Measurements from ENCODE around the gene DMXL1.
A peak's percentile ranks its signal among the peaks of the same experiment; 100 is the strongest.

Gene DMXL1

GRCh38 chr5:119290161-119290569 lies 219.3 kb downstream of the DMXL1 start:
- H3K4me1 ChIP-seq (ENCODE audit: low read length): peaks cover 36% of the 10 kb centered on the region
- no peaks in the 10 kb centered on the region for H3K9me2 ChIP-seq (replicated peaks; ENCODE audit: insufficient read depth, low read length)
- no peaks in the 10 kb centered on the region for H3K36me3 ChIP-seq (replicated peaks; ENCODE audit: insufficient read depth, low read length)
- TF ChIP-seq CTCF (IDR thresholded peaks at IDR 0.05; ENCODE audit: low read length) (no peak), EZH2 (optimal IDR thresholded peaks at IDR 0.05; ENCODE audit: low read depth, low read length) (no peak), EZH2phosphoT487 (IDR thresholded peaks at IDR 0.05; ENCODE audit: low read length) (no peak)
- H3K79me2 ChIP-seq (ENCODE audit: low read length): peaks cover 53% of the 10 kb centered on the region
- no peak overlapping the region for H3K4me3 ChIP-seq (ENCODE audit: low read length)
- no peak overlapping the region for H3K27ac ChIP-seq (ENCODE audit: low read length)
- H3F3A ChIP-seq (ENCODE audit: insufficient read depth, low read length): no peaks in the 10 kb centered on the region
- no peak overlapping the region for H2AFZ ChIP-seq (ENCODE audit: low read length)
- no peaks in the 10 kb centered on the region for H3K27me3 ChIP-seq (replicated peaks; ENCODE audit: insufficient read depth, low read length)
- no peak overlapping the region for H3K9ac ChIP-seq (ENCODE audit: low read length)
- peak; percentile 37 for DNase-seq
- no peak overlapping the region for H3K4me2 ChIP-seq (ENCODE audit: low read depth, low read length)
- H3K9me3 ChIP-seq (replicated peaks; ENCODE audit: insufficient read depth, low read length): no peaks in the 10 kb centered on the region
- no peaks in the 10 kb centered on the region for H4K20me1 ChIP-seq (ENCODE audit: insufficient read depth, low read length)

- Histone ChIP-seq H3F3A (ENCODE audit: insufficient read depth, low read length) (no peaks in the 10 kb centered on the region), H2AFZ (ENCODE audit: low read length) (no peak overlapping the region), H3K4me2 (ENCODE audit: low read depth, low read length) (no peak overlapping the region), H3K27me3 (replicated peaks; ENCODE audit: insufficient read depth, low read length) (no peaks in the 10 kb centered on the region), H3K27ac (ENCODE audit: low read length) (no peak overlapping the region), H3K9me3 (replicated peaks; ENCODE audit: insufficient read depth, low read length) (no peaks in the 10 kb centered on the region), H3K79me2 (ENCODE audit: low read length) (peaks cover 52% of the 10 kb centered on the region), H3K4me1 (ENCODE audit: low read length) (peaks cover 36% of the 10 kb centered on the region), H3K36me3 (replicated peaks; ENCODE audit: insufficient read depth, low read length) (no peaks in the 10 kb centered on the region), H4K20me1 (ENCODE audit: insufficient read depth, low read length) (no peaks in the 10 kb centered on the region), H3K4me3 (ENCODE audit: low read length) (no peak overlapping the region), H3K9me2 (replicated peaks; ENCODE audit: insufficient read depth, low read length) (no peaks in the 10 kb centered on the region), H3K9ac (ENCODE audit: low read length) (no peak overlapping the region)
- no peak for DNase-seq
- TF ChIP-seq EZH2phosphoT487 (IDR thresholded peaks at IDR 0.05; ENCODE audit: low read length) (no peak), CTCF (IDR thresholded peaks at IDR 0.05; ENCODE audit: low read length) (no peak), EZH2 (optimal IDR thresholded peaks at IDR 0.05; ENCODE audit: low read depth, low read length) (no peak)
These were observed 219.7 kb downstream of the DMXL1 start for GRCh38 chr5:119290607-119291006.

- Histone ChIP-seq H3K4me1 (ENCODE audit: low read length) (peaks cover 36% of the 10 kb centered on the region), H2AFZ (ENCODE audit: low read length) (no peak overlapping the region), H3F3A (ENCODE audit: insufficient read depth, low read length) (no peaks in the 10 kb centered on the region), H3K9ac (ENCODE audit: low read length) (no peak overlapping the region), H3K27me3 (replicated peaks; ENCODE audit: insufficient read depth, low read length) (no peaks in the 10 kb centered on the region), H3K9me2 (replicated peaks; ENCODE audit: insufficient read depth, low read length) (no peaks in the 10 kb centered on the region), H4K20me1 (ENCODE audit: insufficient read depth, low read length) (no peaks in the 10 kb centered on the region), H3K9me3 (replicated peaks; ENCODE audit: insufficient read depth, low read length) (no peaks in the 10 kb centered on the region), H3K4me3 (ENCODE audit: low read length) (no peak overlapping the region), H3K36me3 (replicated peaks; ENCODE audit: insufficient read depth, low read length) (no peaks in the 10 kb centered on the region), H3K27ac (ENCODE audit: low read length) (no peak overlapping the region), H3K79me2 (ENCODE audit: low read length) (peaks cover 52% of the 10 kb centered on the region), H3K4me2 (ENCODE audit: low read depth, low read length) (no peak overlapping the region)
- TF ChIP-seq EZH2 (optimal IDR thresholded peaks at IDR 0.05; ENCODE audit: low read depth, low read length) (no peak), EZH2phosphoT487 (IDR thresholded peaks at IDR 0.05; ENCODE audit: low read length) (no peak), CTCF (IDR thresholded peaks at IDR 0.05; ENCODE audit: low read length) (no peak)
- no peak for DNase-seq
These were observed 220.2 kb downstream of the DMXL1 start for GRCh38 chr5:119291056-119291455.
